HepG2 (cell line): ENCODE results near the gene SLC19A1. TPM values are rescaled to one million over a fixed set of nuclear protein-coding genes. Genes with fewer than 3 reads are reported as not detected.

Source experiments
- ATAC-seq: fragments of 200-7000 bp; cut with Tn5 transposase; 3 replicates; pipeline ENCODE4 v1.9.1; 2020; ENCODE audit warnings: mild to moderate bottlenecking, moderate library complexity
- BruUV-seq: library from RNA; stranded (reverse); fragments of 400-500 nt; replicated peaks from 2 replicates; lab custom pipeline; 2021; lab: Mats Ljungman, UMichigan
- CTCF ChIA-PET: fragments of 300-600 bp; formaldehyde crosslinking; extraction: SDS; loops from one replicate; lab custom pipeline; 2021; ENCODE audit warnings: low total read pairs, inconsistent platforms, low intra/inter-chr PET ratio; lab: Yijun Ruan, JAX
- POLR2A ChIA-PET: fragments of 350-600 bp; sonication (Branson Sonifier 250); formaldehyde crosslinking; loops from one replicate; lab custom pipeline; 2020; ENCODE audit warnings: antibody characterized with exemption, inconsistent platforms; lab: Yijun Ruan, JAX
- DNase-seq: peaks from one replicate; pipeline ENCODE4 v3.0.0-alpha.2; 2015; ENCODE audit warnings: low spot score
- FAIRE-seq: peaks from 3 replicates; lab custom pipeline; 2011; peaks lifted over from hg19 to GRCh38; lab: Jason Lieb, UNC
- H2AFZ ChIP-seq: one replicate; pipeline ENCODE4 v1.6.1; 2011; ENCODE audit warnings: low read length, inconsistent platforms
- H3K27ac ChIP-seq: fragments of 300-600 bp; 3 replicates; pipeline ENCODE4 v1.8.0; 2011; ENCODE audit warnings: mixed run types, mild to moderate bottlenecking, mixed read lengths, low read length, inconsistent platforms; ENCODE audit not compliant: insufficient read depth; ENCODE audit errors: extremely low read length
- H3K27me3 ChIP-seq, 2 experiments: fragments of 200-600 bp in 1 of 2; 2 replicates in 1 of 2; 3 replicates in 1 of 2; pipeline versions ENCODE4 v1.6.0 to v1.8.0; 2011; ENCODE audit warnings: low read length in 2 of 2, mild to moderate bottlenecking in 2 of 2, moderate library complexity in 2 of 2, inconsistent platforms in 1 of 2; ENCODE audit not compliant: insufficient read depth in 2 of 2, control insufficient read depth in 1 of 2
- H3K36me3 ChIP-seq, 2 experiments: fragments of 200-600 bp in 1 of 2; replicated peaks in 1 of 2; 2 replicates in 1 of 2; 3 replicates in 1 of 2; pipeline versions ENCODE4 v1.5.1 to v1.8.0; 2011; ENCODE audit warnings: low read length in 2 of 2, inconsistent platforms in 1 of 2; ENCODE audit not compliant: insufficient read depth in 2 of 2, control insufficient read depth in 1 of 2
- H3K4me1 ChIP-seq: 2 replicates; pipeline ENCODE4 v1.5.1; 2012; ENCODE audit warnings: low read length, inconsistent platforms; ENCODE audit not compliant: insufficient read depth
- H3K4me2 ChIP-seq: 2 replicates; pipeline ENCODE4 v1.6.0; 2011; ENCODE audit warnings: low read depth, low read length, inconsistent platforms
- H3K4me3 ChIP-seq, 3 experiments: fragments of 200-600 bp in 1 of 3; sonication (generic), shearing (Covaris generic) in 1 of 3; replicated peaks in 1 of 3; 2 replicates each; pipeline ENCODE4 v1.5.1; 2011 to 2016; ENCODE audit warnings: low read length in 3 of 3, inconsistent platforms in 2 of 3, low read depth in 2 of 3, mild to moderate bottlenecking in 2 of 3, control low read depth in 1 of 3, mixed read lengths in 1 of 3; ENCODE audit not compliant: insufficient read depth in 1 of 3
- H3K79me2 ChIP-seq: one replicate; pipeline ENCODE4 v1.6.1; 2011; ENCODE audit warnings: low read length, inconsistent platforms; ENCODE audit not compliant: insufficient read depth
- H3K9ac ChIP-seq: 2 replicates; pipeline ENCODE4 v1.6.0; 2011; ENCODE audit warnings: mild to moderate bottlenecking, low read depth, low read length, inconsistent platforms; ENCODE audit not compliant: insufficient read depth
- H3K9me3 ChIP-seq: 2 replicates; pipeline ENCODE4 v1.5.1; 2012; ENCODE audit warnings: mild to moderate bottlenecking, low read length
- H4K20me1 ChIP-seq: 2 replicates; pipeline ENCODE4 v1.6.0; 2011; ENCODE audit warnings: inconsistent platforms, mild to moderate bottlenecking, low read length, moderate library complexity; ENCODE audit not compliant: insufficient read depth
- DDIT3 ChIP-seq: sonication (generic); formaldehyde crosslinking; IDR thresholded peaks from 2 replicates; pipeline ENCODE4 v1.4.0; 2020; ENCODE audit warnings: mild to moderate bottlenecking, missing genetic modification reagents
- HDAC6 ChIP-seq: fragments of 200-600 bp; sonication (generic); IDR thresholded peaks from 2 replicates; pipeline ENCODE4 v1.7.0; 2017; ENCODE audit warnings: mild to moderate bottlenecking, antibody characterized with exemption, low read length, low read depth
- MXD1 ChIP-seq: sonication (generic); formaldehyde crosslinking; IDR thresholded peaks from 2 replicates; pipeline ENCODE4 v1.4.0; 2020; ENCODE audit warnings: mild to moderate bottlenecking, missing genetic modification reagents
- MXI1 ChIP-seq: IDR thresholded peaks from 3 replicates; pipeline ENCODE4 v1.6.1; 2012; ENCODE audit warnings: low read depth, low read length, inconsistent platforms, borderline replicate concordance
- NR2F1 ChIP-seq, 2 experiments: fragments of 450-650 bp in 1 of 2; formaldehyde crosslinking in 1 of 2; IDR thresholded peaks; 2 replicates each; pipeline versions ENCODE4 v1.5.0 to v1.6.1; 2016 to 2020; ENCODE audit warnings: mild to moderate bottlenecking in 1 of 2, missing compliant biosample characterization in 1 of 2, missing genetic modification reagents in 1 of 2, moderate library complexity in 1 of 2
- RAD21 ChIP-seq: fragments of 450-650 bp; formaldehyde crosslinking; IDR thresholded peaks from 2 replicates; pipeline ENCODE4 v1.5.0; 2020; ENCODE audit warnings: mild to moderate bottlenecking
- RFX5 ChIP-seq: IDR thresholded peaks from 2 replicates; pipeline ENCODE4 v1.6.1; 2011; ENCODE audit warnings: low read depth, low read length, improper control_type of control experiment
- ZFP41 ChIP-seq: sonication (generic); formaldehyde crosslinking; IDR thresholded peaks from 2 replicates; pipeline ENCODE4 v1.4.0; 2020; ENCODE audit warnings: mild to moderate bottlenecking, missing genetic modification reagents, borderline replicate concordance
- ZHX2 ChIP-seq, 2 experiments: sonication (generic) in 1 of 2; formaldehyde crosslinking in 1 of 2; IDR thresholded peaks; 2 replicates each; pipeline versions ENCODE4 v1.6.1 to v1.9.0; 2014 to 2022; ENCODE audit warnings: antibody characterized with exemption in 1 of 2, borderline replicate concordance in 1 of 2, inconsistent platforms in 1 of 2, low read depth in 1 of 2, missing genetic modification reagents in 1 of 2
- ZNF34 ChIP-seq: sonication (generic); formaldehyde crosslinking; IDR thresholded peaks from 2 replicates; pipeline ENCODE4 v1.4.0; 2020; ENCODE audit warnings: mild to moderate bottlenecking, missing genetic modification reagents, borderline replicate concordance
- ZNF563 ChIP-seq: sonication (generic); formaldehyde crosslinking; IDR thresholded peaks from 2 replicates; pipeline ENCODE4 v1.8.0; 2022; ENCODE audit warnings: mild to moderate bottlenecking, moderate library complexity, missing genetic modification reagents
- ZNF576 ChIP-seq: sonication (generic); formaldehyde crosslinking; IDR thresholded peaks from 2 replicates; pipeline ENCODE4 v1.4.0; 2020; ENCODE audit warnings: mild to moderate bottlenecking, missing genetic modification reagents
- ZNF768 ChIP-seq: sonication (generic); formaldehyde crosslinking; IDR thresholded peaks from 2 replicates; pipeline ENCODE4 v1.4.0; 2020; ENCODE audit warnings: missing genetic modification reagents
- WGBS: methylation state at CpG from one replicate; pipeline ENCODE4 v1.1.6; 2017; ENCODE audit warnings: low lambda C conversion rate; 5-methylcytosine and 5-hydroxymethylcytosine counted together
- in situ Hi-C: cut with HindIII; loops from 2 replicates; pipeline ENCODE4 v1.10.0; 2017; ENCODE audit warnings: low pct_unique_long_range_greater_than_20kb; ENCODE audit not compliant: extremely low pct_ligation_motif_present
- intact Hi-C: fragments of 100-400 bp; cut with micrococcal nuclease; formaldehyde crosslinking; loops from one replicate; pipeline ENCODE4 v1.10.0; 2022; ENCODE audit not compliant: unreplicated experiment
- polyA plus RNA-seq, 8 experiments: library from polyadenylated mRNA; depleted of rRNA in 3 of 8; stranded (reverse) in 7 of 8; unstranded in 1 of 8; fragments of >200 nt; fragmentation: Illumina TruSeq in 4 of 8; extraction: Trizol in 4 of 8; gene quantifications; 2 replicates each; pipeline versions ENCODE4 v1.2.1 to v1.2.3, GENCODE V29; 2011 to 2016; ENCODE audit warnings: low read depth in 4 of 8, missing spikeins in 1 of 8, mixed read lengths in 1 of 8; ENCODE audit not compliant: insufficient read depth in 1 of 8
- total RNA-seq, 5 experiments: library from RNA; depleted of rRNA; stranded (reverse); fragments of >200 nt; fragmentation: Illumina TruSeq; extraction: Trizol; gene quantifications; 2 replicates each; pipeline ENCODE4 v1.2.3, GENCODE V29; 2016; ENCODE audit warnings: low read depth in 1 of 5

Gene SLC19A1
- total and polyA plus RNA-seq, 2 of the 13 experiments (the other 11 are each of a cell fraction or from before 2014, with no cell fraction given) = 21.8 to 23.0 TPM

GRCh38 chr21:45579383-45580180 is 37.3 kb upstream of the SLC19A1 start:
- no peak overlapping the region for H3K4me2 ChIP-seq
- 0 out of 2 replicates have a peak, but pooled peaks cover 5% of the 10 kb centered on the region for H3K9me3 ChIP-seq
- in situ Hi-C loops (no loop called here), intact Hi-C loops (no loop called here)
- no peak overlapping the region for H3K4me3 ChIP-seq
- no peaks in the 10 kb centered on the region for H4K20me1 ChIP-seq
- ChIA-PET POLR2A (no interaction called here), CTCF (no interaction called here)
- no peak for FAIRE-seq
- H3K27me3 ChIP-seq = peaks cover 13 to 32% of the 10 kb centered on the region in 2 experiments; a peak in 4 of 5 replicates
- no peak for DNase-seq
- ATAC-seq = no peak
- H2AFZ ChIP-seq = no peak overlapping the region
- H3K79me2 ChIP-seq = no peaks in the 10 kb centered on the region
- no peak overlapping the region for H3K9ac ChIP-seq
- whole genome bisulfite sequencing = 51% methylated on average over 4 of the region's 29 CpGs
- H3K4me1 ChIP-seq = no peaks in the 10 kb centered on the region
- BruUV-seq = no TSS peak
- no peak overlapping the region for H3K27ac ChIP-seq
- H3K36me3 ChIP-seq = no peaks in the 10 kb centered on the region
- TF ChIP-seq ZNF768 (CRISPR knock-in tag) (no peak), NR2F1 (CRISPR knock-in tag; IDR thresholded peaks at IDR 0.05) (no peak), ZNF563 (no peak), ZFP41 (no peak), ZHX2 (IDR thresholded peaks at IDR 0.05; ENCODE audit: low read depth) (no peak), ZHX2 (CRISPR knock-in tag; IDR thresholded peaks at IDR 0.05; ENCODE audit: borderline replicate concordance) (no peak), HDAC6 (no peak), RFX5 (no peak), DDIT3 (CRISPR knock-in tag) (no peak), MXI1 (no peak), ZNF576 (CRISPR knock-in tag) (no peak), RAD21 (CRISPR knock-in tag) (no peak), ZNF34 (CRISPR knock-in tag) (no peak), MXD1 (CRISPR knock-in tag) (no peak)
